Choroid plexus epithelial cell (primary cell): ENCODE results near the gene BCS1L.

Experiments used
- DNase-seq: peaks from one replicate; pipeline ENCODE4 v3.0.0-alpha.2; 2010; ENCODE audit warnings: low read depth
- H3K4me3 ChIP-seq: 2 replicates; pipeline ENCODE4 v1.5.1; 2011; ENCODE audit warnings: low read depth, mild to moderate bottlenecking, control low read depth, low read length, moderate library complexity
- TF ChIP-seq, protein P1 (sequence below): conservative IDR thresholded peaks from 2 replicates; pipeline ENCODE4 v1.5.1; 2011; ENCODE audit warnings: low read depth, mild to moderate bottlenecking, control low read depth, inconsistent platforms, low read length, moderate library complexity

BCS1L gene

DNA sequence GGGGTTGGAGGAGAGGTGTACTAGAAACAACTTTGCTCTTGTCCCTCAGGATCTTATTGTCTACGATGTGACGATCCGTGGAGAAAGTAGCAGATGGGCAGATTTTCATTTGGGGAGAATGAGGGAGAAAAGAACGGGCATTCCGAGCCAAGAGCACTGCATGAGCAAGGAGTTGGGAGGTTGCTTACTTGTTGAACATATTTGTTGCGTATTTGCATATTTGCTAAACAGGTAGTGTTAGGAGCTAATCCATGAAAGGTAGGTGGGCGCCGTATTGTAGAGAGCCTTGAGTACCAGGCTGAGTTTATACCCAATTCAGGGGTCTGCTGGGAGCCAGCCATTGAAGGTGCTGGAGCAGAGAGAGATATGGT lies 490 bp downstream of the BCS1L start:
- TF ChIP-seq, protein P1, sequence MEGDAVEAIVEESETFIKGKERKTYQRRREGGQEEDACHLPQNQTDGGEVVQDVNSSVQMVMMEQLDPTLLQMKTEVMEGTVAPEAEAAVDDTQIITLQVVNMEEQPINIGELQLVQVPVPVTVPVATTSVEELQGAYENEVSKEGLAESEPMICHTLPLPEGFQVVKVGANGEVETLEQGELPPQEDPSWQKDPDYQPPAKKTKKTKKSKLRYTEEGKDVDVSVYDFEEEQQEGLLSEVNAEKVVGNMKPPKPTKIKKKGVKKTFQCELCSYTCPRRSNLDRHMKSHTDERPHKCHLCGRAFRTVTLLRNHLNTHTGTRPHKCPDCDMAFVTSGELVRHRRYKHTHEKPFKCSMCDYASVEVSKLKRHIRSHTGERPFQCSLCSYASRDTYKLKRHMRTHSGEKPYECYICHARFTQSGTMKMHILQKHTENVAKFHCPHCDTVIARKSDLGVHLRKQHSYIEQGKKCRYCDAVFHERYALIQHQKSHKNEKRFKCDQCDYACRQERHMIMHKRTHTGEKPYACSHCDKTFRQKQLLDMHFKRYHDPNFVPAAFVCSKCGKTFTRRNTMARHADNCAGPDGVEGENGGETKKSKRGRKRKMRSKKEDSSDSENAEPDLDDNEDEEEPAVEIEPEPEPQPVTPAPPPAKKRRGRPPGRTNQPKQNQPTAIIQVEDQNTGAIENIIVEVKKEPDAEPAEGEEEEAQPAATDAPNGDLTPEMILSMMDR = no peak
- H3K4me3 ChIP-seq = peak overlapping the region; percentile 87
- peak; percentile 8 for DNase-seq

DNA sequence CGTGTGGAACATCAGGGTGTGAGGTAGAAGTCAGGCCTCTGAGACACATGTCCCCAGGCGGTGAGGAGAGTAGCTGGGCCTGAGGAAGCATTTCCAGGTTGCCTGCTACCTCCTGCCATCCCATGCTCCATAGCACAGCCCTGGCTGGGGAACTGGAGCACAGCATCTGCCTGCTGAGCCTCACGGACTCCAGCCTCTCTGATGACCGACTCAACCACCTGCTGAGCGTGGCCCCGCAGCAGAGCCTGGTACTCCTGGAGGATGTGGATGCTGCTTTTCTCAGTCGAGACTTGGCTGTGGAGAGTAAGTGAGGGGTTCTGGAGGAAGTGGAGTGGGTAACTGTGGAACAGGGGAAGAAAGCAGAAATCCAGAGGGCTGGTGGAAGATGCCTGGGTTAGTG lies 2.9 kb downstream of the BCS1L start:
- no peak overlapping the region for H3K4me3 ChIP-seq
- TF ChIP-seq, protein P1 = no peak
- DNase-seq = no peak

DNA sequence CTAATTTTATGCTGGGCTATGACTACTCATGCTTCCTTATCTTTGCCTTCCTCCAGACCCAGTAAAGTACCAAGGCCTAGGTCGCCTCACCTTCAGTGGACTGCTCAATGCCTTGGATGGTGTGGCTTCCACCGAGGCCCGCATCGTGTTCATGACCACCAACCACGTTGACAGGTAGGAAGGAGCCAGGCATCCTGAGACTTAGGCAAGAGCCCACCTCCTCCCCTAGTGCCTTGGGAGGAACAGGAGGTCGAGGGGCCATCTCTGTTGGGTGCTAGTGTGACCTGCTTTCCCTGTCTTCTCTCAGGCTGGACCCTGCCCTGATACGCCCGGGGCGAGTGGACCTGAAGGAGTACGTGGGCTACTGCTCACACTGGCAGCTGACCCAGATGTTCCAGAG lies 3.3 kb downstream of the BCS1L start:
- DNase-seq = no peak
- TF ChIP-seq, protein P1 = no peak
- no peak overlapping the region for H3K4me3 ChIP-seq

DNA sequence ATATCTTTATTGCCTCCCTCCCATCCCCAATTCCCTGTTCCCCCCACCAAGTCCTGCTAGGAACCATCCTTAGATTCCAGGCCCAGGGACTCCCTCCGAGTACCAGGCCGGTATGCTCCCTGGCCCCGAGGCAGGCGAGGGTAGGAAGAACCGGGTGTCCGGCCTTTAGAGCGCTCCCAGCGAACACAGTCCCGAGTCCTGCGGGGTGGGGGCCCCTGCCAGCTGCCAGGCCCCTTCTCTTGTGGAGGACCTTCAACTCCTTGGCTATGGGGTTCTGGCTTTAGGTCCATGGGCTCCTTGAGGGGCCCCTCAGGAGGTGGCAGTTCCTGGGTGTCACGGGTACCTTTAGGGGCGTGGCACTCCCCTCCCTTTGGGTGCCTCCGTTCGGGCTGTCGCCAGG lies 4.4 kb downstream of the BCS1L start:
- TF ChIP-seq, protein P1 = no peak
- H3K4me3 ChIP-seq = no peak overlapping the region
- no peak for DNase-seq

DNA sequence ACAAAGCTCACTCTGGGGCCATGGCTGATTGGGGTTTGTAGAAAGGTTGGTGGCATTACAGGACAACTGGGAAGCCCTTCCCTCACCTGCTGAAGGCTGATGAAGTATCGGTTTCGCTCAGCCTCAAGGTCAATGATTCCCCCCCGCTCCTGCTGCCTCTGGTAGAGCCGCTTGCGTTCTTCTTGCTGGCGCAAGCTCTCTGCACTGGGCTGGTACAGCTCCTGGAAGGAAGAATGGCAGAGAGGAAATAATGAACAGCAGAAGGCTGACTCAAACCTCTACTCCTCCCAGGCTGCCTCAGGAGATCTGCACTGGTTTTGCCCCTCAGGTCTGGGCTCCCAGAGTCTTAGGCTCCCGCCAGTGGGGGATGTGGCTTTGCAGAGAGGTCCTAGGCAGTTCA lies 5.2 kb downstream of the BCS1L start:
- no peak overlapping the region for H3K4me3 ChIP-seq
- no peak for DNase-seq
- TF ChIP-seq, protein P1 = no peak

DNA sequence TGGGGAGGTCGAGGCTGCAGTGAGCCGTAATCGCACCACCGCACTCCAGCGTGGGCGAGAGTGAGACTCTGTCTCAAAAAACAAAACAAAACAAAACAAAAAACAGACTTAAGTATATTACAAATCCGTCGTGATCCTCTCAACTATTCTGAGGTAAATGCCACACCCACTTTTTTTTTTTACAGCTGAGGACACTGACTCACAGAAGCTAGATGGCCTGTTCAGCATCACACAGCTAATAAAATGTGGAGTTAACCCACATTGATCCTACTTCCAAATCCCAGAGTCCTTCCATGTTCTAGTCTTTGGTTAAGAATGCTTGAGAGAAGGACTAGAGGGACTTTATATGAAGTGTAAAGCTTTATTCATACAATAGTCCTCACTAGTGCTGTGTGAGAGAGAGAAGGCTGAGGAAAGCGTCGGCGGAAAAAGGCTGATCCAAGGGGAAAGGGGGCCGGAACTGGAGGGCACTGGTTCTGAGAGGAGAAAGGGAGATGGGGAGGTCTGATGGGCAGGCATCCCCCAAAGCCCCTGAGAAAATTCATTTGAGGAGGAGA lies 11.7 kb downstream of the BCS1L start:
- DNase-seq = peak; percentile 18
- TF ChIP-seq, protein P1 = no peak
- peak overlapping the region; percentile 98 for H3K4me3 ChIP-seq
